Ramos (cell line): ENCODE results near the gene CASP8.
"Not testable (repeated sequence)": the region's sequence is repeated elsewhere in the genome, so short reads cannot be mapped to it uniquely, and the experiment has no call there.

Experiments
- in situ Hi-C: fragments of 300-500 bp; cut with MboI; formaldehyde crosslinking; loops from one replicate; pipeline ENCODE4 v1.14.3; 2022; ENCODE audit warnings: low sequenced_read_pairs; ENCODE audit not compliant: unreplicated experiment

The CASP8 gene

GRCh38 chr2:201239167-201239935 is 21.0 kb upstream of the CASP8 start:
- in situ Hi-C loops, result not testable (repeated sequence)

GRCh38 chr2:201242571-201243277 is 17.6 kb upstream of the CASP8 start:
- in situ Hi-C loops, result loop anchor here (5.0 kb wide), 1 partner anchor 120 kb away; no protein-coding TSS in a partner anchor

- in situ Hi-C loops, result loop anchor here (5.0 kb wide), 1 partner anchor 117 kb away; no protein-coding TSS in a partner anchor
Measured at GRCh38 chr2:201244829-201245228, 15.5 kb upstream of the CASP8 start.

- in situ Hi-C loops, result no loop called here
Measured at GRCh38 chr2:201246280-201246679, 14.1 kb upstream of the CASP8 start.

GRCh38 chr2:201248288-201248844 is 12.0 kb upstream of the CASP8 start:
- in situ Hi-C loops, result no loop called here

- in situ Hi-C loops, result no loop called here
Measured at GRCh38 chr2:201249889-201250288, 10.4 kb upstream of the CASP8 start.

- in situ Hi-C loops, result no loop called here
Measured at GRCh38 chr2:201250741-201251140, 9.6 kb upstream of the CASP8 start.

GRCh38 chr2:201254081-201254730 is 6.1 kb upstream of the CASP8 start:
- in situ Hi-C loops, result no loop called here

GRCh38 chr2:201255408-201256033 is 4.8 kb upstream of the CASP8 start:
- in situ Hi-C loops, result no loop called here

GRCh38 chr2:201256082-201256481 is 4.3 kb upstream of the CASP8 start:
- in situ Hi-C loops, result no loop called here

- in situ Hi-C loops, result no loop called here
Measured at GRCh38 chr2:201257381-201257955, 2.9 kb upstream of the CASP8 start.

- in situ Hi-C loops, result no loop called here
Measured at GRCh38 chr2:201257956-201258665, 2.2 kb upstream of the CASP8 start.

GRCh38 chr2:201258666-201259615 is 1.4 kb upstream of the CASP8 start:
- in situ Hi-C loops, result no loop called here

GRCh38 chr2:201261471-201261870 is 1.1 kb downstream of the CASP8 start:
- in situ Hi-C loops, result no loop called here

GRCh38 chr2:201261906-201262305 is 1.6 kb downstream of the CASP8 start:
- in situ Hi-C loops, result no loop called here

- in situ Hi-C loops, result no loop called here
Measured at GRCh38 chr2:201262718-201263117, 2.4 kb downstream of the CASP8 start.

- in situ Hi-C loops, result no loop called here
Measured at GRCh38 chr2:201263779-201264178, 3.4 kb downstream of the CASP8 start.

- in situ Hi-C loops, result no loop called here
Measured at GRCh38 chr2:201264472-201265173, 4.3 kb downstream of the CASP8 start.
